NCI-H2107 treated with DMSO at 0.1 percent for 48 hours (cell line): ENCODE measurements around the gene FAM107B.
A peak's percentile ranks its signal among the peaks of the same experiment; 100 is the strongest.

Experiments used
- DNase-seq: peaks from one replicate; lab custom pipeline; 2025; ENCODE audit not compliant: unreplicated experiment; lab: John Stamatoyannopoulos, UW

The FAM107B gene

DNA sequence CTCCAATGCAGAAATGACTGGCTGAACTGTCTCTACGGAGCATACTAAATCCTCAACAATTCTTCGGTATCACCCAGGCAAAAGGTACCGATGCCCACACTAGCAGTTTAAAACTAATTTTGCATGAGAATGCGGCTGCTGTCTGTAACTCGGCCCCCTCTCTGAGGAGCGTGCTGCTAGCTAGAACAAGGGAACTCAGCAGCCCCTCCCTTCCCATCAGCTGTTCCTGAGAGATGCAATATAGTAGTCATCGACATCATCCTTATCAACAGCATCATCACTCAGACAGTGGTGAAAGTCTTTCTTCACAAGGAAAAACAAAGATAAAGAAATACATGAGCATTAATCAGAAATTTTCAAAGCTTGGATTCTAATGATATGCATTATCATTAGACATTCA lies 254.9 kb downstream of the FAM107B start:
- DNase-seq: no peak

DNA sequence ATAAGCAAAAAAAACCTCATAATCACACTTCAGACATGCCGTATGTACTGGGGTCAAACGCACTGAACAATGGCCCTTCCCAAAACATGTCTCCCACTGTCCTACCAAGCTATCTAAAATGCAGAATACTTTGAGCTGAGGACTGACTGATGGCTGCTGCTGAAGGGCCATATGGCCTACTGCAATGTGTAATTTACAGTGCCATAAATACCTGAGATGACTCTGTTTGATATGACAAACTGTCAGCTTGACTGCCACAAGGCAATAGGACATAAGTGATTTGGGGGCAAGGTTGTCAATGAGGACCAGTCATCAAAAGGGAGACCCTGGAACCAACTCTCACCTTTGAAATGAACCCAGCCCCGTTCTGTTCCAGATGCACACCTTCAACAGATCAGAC lies 256.5 kb downstream of the FAM107B start:
- DNase-seq: no peak

- DNase-seq: no peak
Observed at GRCh38 chr10:14513123-14513522, 261.6 kb downstream of the FAM107B start.

GRCh38 chr10:14510346-14510745 lies 264.4 kb downstream of the FAM107B start:
- DNase-seq: no peak

DNA sequence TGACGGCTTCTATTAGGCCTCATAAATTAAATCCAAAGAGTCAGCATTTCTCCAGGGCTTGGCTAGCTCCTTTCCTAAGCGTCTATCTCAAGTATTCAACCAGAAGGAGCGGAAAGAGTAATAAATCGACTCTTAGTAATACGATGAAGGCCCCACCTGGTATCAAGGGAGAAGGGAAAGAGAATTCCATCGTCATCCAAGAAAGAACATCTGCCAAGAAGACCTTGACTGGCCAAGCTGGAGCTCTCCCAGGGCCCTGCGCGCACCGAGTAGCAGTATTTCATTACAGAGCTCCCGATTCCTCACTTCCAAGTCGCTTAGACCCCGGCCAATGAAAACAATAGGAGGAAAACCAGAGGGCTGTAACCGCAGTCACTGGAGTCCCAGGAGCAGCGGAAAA lies 266.0 kb downstream of the FAM107B start:
- no peak for DNase-seq

DNA sequence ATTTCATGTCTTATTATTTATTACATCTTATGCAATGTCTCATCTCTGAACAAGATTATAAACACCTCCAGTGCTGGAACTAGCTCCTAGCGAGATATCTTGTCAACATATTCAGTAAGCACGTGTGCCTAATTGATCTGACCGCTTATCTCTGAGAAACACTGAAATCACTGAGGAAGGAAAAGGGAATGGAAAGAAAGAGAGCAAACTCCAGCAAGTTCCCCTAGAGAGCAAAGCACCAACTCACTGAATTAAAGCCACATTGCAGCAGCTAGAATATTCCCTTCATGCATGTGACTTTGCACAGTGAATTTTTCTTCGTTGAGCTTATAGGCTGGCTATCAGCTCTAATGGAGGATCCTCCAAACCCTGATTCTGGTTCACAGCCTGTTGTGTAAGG lies 266.9 kb downstream of the FAM107B start:
- DNase-seq: no peak

GRCh38 chr10:14507176-14507575 lies 267.5 kb downstream of the FAM107B start:
- DNase-seq: peak; percentile 86

DNA sequence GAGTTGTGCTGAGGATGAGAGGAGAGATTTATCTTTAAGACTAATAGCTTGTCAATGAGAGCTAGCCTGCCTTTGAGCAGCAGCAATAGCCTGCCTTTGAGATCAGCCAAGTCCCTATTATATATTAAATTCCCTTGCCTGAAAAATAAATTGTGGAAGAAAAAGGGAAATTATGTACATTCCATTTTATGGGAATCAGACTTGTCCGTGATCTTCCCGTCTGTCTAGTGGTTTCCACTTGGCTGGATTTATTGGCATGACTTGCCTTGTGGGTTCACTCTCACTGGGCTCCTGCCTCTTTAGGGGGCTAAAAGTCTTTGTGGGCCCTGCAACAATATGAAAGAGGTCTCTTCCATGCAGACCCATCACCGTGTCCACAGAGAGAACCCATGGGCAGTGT lies 272.3 kb downstream of the FAM107B start:
- DNase-seq: no peak

DNA sequence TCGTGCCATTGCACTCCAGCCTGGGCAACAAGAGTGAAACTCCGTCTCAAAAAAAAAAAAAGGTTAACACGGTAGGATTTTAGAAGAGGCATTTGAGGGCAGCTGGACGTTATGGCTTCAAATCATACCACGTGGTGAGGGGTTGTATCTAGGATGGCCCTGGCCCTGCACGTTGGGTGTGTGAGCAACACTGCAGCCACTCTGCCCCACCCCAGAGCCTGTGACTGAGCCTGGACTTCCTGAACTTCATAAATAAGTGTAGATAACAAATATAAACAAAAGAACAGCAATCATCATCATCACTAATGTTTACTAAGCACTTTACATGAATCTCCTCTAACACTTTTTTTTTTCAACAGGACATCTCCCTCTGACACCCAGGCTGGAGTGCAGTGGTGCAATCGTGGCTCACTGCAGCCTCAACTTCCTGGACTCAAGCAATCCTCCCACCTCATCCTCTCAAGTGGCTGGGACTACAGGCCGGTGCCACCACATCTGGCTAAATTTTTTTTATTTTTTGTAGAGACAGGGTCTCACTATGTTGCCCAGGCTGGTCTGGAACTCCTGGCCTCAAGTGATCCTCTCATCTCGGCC lies 274.4 kb downstream of the FAM107B start:
- no peak for DNase-seq

DNA sequence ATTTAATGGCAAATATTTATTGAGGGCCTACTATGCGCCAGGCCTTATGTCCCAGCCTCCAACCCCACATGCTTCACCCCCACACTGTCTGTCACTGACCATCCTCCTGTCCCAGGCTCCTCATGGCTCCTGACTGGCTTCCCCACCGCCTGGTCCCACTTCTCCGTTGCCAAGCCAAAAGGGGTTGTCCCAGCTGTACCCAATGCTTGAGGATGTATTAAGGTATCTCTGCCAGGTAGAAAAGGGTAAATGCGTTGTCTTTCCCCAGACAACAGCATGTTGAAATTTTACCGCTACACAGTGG lies 275.1 kb downstream of the FAM107B start:
- no peak for DNase-seq

- DNase-seq: no peak
Observed at GRCh38 chr10:14498326-14498725, 276.4 kb downstream of the FAM107B start.

DNA sequence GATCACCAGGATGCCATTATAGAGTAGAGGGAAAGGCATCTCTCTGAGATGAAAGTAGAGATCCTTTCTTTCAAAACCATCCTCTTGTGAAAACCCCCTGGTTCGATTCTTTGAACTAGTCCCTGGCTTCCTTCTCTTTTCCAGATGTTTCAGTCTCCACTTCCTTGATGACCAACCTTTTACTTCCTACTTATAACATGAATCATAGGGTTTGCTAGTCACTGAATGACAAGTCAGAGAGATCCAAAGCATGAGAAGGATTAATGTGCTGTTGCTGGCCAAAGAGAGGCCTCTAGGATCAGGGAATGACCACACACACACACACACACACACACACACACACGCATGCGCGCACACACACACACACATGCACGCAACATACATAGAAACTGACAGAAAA lies 282.9 kb downstream of the FAM107B start:
- no peak for DNase-seq

- DNase-seq: no peak
Observed at GRCh38 chr10:14489522-14490177, 285.0 kb downstream of the FAM107B start.

- no peak for DNase-seq
Observed at GRCh38 chr10:14487488-14487883, 287.2 kb downstream of the FAM107B start.

DNA sequence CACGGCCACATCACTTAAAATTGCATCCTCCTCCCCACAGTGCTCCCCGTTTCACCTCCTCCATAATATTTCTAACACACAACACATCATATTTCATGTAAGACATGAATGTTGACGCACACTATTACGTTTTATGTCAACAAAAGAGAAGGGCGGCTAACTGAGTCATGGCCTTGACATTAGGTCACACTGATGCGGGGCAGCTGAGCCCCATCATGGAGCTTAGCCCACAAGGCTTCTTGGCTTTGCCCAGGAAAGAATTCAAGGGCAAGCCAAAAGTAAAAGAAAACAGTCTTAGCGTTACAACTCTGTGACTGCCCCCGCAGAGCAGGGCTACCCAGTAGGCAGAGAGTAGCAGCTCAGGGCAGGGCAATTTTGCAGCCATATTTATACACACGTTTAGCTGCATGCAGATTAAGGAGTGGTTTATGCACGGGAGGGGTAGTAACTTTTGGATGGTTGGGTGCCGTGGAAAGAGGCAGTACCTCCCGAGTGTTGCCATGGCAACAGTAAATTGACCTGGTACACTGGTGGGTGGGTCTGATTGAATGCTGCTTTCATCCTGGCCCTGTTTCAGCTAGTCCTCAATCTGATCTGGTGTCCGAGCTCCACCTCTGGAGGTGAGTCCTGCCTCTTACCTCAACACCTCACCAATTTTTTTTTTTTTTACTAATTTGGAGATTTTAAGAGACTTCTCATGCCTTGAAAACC lies 287.8 kb downstream of the FAM107B start:
- no peak for DNase-seq

GRCh38 chr10:14485986-14486385 lies 288.7 kb downstream of the FAM107B start:
- DNase-seq: no peak

DNA sequence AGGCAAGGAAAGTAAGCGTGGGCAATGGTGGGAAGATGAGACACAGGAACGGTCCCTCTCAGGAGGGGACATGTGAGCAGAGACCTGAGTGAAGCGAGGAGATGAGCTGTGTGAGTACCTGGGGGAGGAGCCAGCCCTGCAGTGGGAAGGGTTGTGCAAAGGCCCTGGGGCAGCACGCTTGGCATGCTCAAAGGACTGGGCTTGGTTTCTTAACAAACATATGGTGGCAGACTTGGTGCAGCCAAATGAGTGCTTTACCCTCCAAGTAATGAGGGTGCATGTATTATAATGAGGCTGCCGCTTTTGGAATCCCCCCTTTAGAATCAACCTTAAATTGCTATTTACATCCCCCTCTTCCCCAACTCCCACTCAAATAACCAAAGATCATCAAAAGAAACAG lies 291.3 kb downstream of the FAM107B start:
- DNase-seq: no peak

- no peak for DNase-seq
Observed at GRCh38 chr10:14481752-14482151, 292.9 kb downstream of the FAM107B start.

DNA sequence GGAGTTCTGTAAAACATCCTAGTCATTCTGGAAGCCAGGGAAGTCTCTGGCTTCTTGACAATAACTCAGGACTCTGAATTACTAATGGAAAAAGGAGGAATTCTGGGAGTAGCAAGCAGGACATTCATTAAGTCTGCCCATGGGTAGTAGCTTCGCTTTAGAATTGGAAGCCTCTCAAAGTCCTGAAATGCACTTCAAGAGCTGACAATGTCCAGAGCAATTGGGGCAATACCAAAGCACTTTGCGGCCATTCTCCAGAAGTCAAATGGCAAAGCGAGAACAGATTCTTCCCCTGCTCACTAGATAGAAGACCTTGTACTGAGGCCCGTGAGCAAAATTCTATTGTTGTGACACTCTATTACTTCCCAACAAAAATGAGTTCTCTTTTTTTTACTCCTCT lies 293.7 kb downstream of the FAM107B start:
- DNase-seq: no peak

GRCh38 chr10:14478604-14479003 lies 296.1 kb downstream of the FAM107B start:
- DNase-seq: peak; percentile 15

GRCh38 chr10:14478201-14478600 lies 296.5 kb downstream of the FAM107B start:
- DNase-seq: no peak

GRCh38 chr10:14477408-14477710 lies 297.3 kb downstream of the FAM107B start:
- no peak for DNase-seq
